ENCODE data around the gene HECTD4.

DNA sequence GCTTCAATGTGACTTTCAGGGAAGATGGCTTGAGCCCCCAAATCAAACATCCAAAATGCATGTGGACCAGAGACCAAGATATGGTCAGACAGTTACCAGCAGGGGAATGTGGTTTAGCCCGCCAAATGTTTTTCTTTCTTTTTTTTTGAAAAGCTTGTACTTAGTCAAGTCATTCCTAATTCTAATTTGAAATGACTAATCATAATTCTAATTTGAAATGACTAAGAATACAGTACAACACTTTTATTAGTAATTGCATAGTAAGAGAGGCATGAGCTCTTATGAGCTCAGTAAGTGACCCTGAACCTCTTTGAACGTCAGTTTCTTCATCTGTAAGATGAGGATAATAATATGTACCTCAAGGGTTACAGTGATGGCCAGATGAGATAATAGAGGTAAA lies 72.4 kb downstream of the HECTD4 start:
- TF ChIP-seq, protein P1, sequence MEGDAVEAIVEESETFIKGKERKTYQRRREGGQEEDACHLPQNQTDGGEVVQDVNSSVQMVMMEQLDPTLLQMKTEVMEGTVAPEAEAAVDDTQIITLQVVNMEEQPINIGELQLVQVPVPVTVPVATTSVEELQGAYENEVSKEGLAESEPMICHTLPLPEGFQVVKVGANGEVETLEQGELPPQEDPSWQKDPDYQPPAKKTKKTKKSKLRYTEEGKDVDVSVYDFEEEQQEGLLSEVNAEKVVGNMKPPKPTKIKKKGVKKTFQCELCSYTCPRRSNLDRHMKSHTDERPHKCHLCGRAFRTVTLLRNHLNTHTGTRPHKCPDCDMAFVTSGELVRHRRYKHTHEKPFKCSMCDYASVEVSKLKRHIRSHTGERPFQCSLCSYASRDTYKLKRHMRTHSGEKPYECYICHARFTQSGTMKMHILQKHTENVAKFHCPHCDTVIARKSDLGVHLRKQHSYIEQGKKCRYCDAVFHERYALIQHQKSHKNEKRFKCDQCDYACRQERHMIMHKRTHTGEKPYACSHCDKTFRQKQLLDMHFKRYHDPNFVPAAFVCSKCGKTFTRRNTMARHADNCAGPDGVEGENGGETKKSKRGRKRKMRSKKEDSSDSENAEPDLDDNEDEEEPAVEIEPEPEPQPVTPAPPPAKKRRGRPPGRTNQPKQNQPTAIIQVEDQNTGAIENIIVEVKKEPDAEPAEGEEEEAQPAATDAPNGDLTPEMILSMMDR (conservative IDR thresholded peaks at IDR 0.05; ENCODE audit: low read length): no peak
- no peak for TF ChIP-seq EZH2phosphoT487 (IDR thresholded peaks at IDR 0.05; ENCODE audit: borderline replicate concordance)

Data from Loucy (cell line).